NCI-H748 (cell line): ENCODE measurements around the gene VWA1.
"Not testable (repeated sequence)": the region's sequence is repeated elsewhere in the genome, so short reads cannot be mapped to it uniquely, and the experiment has no call there.

Experiments
- DNase-seq: peaks from one replicate; lab custom pipeline; 2025; ENCODE audit not compliant: unreplicated experiment; lab: John Stamatoyannopoulos, UW

The VWA1 gene

DNA sequence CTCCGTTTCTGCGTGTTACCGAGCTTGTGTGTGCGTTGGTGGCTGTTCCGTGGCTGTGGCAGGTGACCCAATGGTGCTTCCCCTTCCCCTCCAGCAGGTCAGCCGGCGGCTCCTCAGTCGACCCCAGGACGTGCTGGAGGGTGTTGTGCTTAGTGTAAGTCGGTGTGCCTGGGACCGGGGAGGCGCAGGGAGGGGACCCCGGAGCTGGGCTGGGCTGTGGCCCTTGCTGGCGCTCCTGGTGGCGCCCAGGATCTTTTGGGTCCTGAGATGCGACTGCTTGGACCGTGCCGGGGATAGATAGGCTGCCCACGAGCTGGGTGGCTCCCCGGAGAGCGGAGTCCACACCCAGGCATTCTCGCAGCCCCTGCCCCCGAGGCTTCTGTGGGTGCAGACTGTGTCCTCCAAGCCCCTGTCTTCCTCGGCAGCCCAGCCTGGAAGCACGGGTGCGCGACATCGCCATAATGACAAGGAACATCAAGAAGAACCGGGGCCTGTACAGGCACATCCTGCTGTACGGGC is 19.9 kb downstream of the VWA1 start:
- DNase-seq = no peak

DNA sequence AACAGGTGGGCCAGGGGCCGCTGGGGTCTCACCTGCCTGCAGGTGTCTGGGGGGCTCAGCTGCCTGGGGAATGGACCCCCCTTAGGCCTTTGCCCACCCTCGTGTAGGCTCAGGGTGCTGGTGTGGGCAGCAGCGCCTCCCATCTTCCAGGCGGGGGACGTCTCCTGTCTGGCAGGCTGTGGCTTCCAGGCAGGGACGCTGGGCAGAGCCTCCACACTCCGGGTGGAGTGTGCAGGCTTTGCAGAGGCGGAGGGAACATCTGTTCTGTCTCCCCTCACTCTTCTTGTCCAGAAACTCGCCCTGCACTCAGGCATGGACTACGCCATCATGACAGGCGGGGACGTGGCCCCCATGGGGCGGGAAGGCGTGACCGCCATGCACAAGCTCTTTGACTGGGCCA is 20.4 kb downstream of the VWA1 start:
- not testable (repeated sequence) for DNase-seq

DNA sequence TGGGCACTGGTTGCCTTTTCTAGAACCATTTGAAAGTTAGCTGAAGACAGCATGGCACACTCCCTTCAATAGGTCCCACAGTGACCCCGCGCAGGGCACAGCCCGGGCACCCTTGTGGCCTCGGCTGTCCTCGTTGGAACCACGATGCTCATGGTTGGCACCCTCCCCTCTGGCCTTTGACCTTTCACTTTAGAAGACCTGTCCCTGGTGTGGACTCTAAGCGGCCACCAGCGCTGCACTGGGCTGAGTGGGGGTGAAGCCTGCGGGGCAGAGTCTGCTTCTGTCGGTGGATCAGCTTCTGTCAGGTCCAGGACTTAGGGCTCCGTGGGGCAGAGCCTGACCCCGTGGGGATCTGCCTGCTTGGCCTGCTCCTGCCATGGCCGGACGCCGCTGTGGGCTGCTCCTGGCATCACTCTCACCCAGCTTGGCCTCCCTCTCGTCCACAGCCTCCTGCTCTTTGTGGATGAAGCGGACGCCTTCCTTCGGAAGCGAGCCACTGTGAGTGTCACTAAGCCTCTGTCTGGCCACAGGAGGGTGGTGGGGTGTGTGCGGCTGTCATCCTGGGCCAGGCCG is 21.3 kb downstream of the VWA1 start:
- not testable (repeated sequence) for DNase-seq

DNA sequence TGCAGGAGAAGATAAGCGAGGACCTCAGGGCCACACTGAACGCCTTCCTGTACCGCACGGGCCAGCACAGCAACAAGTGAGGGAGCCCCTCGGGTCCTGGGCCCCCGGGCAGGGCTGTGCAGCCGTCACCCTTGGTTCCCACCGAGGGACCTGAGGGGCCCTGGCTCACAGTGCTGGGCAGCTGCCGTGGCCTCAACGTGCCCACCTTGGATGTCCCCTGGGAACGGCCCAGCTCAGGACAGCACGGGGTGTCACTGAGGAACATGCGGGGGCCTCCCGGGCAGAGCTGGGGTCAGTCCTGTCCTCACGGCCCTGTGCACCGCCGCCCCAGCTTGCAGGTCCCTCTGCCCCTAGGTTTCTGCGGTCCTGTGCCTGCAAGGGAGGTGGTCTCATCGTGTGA is 23.7 kb downstream of the VWA1 start:
- not testable (repeated sequence) for DNase-seq

DNA sequence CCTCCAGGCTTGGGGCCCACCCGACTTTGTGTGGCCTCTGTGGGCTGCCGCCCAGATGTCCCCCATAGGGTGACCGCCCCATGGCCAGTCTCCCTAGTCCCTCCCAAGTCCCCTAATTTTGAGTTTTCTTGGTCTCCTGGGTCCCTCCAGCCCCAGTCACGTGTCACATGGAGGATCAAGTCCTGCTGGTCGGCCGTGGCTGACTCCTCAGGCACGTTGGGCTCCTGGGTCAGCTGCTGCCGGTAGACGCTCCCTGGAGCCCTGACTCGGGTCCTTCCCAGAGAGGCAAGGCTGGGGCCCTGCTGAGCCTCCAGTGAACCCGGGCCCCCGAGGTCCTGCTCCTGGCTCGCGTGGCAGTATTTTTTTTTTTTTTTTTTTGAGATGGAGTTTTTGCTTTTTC is 24.2 kb downstream of the VWA1 start:
- not testable (repeated sequence) for DNase-seq

DNA sequence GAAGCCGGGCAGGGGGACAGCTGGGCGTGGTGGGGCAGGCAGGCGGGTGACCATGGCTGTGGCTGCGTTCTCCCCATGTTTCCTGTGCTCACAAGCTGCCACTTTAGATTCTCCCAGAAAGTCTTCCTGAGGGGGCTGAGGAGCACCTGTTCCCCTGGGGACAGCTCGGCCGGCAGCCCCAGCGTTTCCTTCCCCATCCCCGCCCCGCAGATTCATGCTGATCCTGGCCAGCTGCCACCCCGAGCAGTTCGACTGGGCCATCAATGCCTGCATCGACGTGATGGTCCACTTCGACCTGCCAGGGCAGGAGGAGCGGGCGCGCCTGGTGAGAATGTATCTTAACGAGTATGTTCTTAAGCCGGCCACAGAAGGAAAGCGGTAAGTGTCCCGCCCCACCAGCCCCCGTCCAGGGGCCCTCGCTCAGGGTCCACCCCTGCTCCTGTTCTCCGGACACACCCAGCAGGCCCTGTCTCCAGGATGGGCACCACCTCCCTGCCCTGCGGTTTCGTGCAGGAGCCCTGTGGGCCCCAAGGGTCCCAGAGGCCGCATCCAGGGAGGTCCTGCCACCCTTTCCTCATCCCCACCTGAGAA is 25.1 kb downstream of the VWA1 start:
- no peak for DNase-seq

DNA sequence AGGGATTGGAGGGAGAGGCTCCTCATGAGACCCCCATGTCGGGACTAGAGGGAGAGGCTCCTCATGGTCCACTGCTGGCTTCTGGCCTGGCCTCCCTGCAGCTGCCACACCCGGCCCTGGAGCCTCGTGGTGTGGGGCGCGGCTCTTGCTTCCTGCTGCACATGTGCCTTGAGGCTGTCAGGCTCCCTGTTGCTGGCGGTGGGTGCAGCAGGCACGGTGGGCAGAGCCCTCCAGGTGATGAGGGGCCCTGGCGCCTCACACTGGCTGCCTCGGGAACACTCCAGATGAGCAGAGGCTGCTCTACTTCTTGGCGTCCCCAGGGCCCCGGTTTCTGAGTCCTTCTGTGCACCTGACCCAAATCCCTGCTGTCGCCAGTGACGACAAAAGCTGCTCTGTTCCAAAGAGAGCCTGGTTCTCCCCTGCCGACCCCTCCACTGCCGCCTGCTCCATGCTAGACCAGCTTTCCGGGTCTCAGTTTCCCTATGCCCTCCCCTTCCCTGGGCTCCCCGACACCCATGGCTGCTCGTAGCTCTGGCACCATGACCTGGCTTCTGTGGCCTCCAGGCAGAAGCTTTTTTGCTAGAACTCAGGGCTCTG is 26.3 kb downstream of the VWA1 start:
- DNase-seq = no peak

DNA sequence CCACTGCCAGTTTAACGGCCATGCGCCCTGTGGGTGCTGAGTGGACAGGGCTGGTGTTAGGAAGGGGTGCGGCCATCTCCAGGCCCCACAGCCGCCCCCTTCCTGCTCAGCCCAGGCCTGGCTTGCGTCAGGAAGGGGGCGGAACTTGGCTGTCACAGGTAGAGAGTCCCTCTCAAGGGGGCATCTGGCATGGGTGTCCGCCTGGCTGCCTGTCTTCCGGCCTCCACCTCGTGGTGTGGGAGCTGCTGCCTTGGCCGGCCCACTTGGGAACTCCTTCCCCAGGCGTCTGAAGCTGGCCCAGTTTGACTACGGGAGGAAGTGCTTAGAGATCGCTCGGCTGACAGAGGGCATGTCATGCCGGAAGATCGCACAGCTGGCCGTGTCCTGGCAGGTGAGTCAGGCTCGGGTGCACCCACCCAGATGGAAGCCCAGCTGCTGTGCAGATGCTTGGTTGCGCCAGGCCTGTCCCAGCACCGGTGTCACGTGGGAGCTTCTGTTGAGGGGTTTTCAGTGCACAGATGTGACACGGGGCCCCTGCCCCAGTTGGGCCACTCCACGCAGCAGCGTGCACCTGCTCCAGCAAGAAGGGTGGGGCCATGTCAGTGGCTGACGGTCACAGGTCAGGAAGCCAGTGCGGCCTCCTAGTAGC is 27.0 kb downstream of the VWA1 start:
- DNase-seq = no peak

DNA sequence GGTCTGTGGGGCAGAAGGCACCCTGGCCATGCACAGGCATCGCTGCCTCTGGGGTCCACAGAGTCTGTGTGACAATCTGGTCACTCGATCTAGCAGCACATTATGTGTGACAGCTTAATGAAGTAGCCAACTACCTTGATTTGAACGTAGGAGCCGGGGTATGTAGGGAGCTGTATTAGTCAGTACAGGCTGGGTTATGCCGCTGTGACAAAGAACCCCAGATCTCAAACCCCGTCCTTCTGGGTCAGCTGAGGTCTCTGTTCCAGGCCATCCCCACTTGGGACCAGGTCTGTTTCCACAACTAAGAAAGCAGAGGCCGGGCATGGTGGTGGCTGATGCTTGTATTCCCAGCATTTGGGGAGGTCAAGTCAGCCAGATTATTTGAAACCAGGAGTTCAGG is 27.8 kb downstream of the VWA1 start:
- DNase-seq = no peak

DNA sequence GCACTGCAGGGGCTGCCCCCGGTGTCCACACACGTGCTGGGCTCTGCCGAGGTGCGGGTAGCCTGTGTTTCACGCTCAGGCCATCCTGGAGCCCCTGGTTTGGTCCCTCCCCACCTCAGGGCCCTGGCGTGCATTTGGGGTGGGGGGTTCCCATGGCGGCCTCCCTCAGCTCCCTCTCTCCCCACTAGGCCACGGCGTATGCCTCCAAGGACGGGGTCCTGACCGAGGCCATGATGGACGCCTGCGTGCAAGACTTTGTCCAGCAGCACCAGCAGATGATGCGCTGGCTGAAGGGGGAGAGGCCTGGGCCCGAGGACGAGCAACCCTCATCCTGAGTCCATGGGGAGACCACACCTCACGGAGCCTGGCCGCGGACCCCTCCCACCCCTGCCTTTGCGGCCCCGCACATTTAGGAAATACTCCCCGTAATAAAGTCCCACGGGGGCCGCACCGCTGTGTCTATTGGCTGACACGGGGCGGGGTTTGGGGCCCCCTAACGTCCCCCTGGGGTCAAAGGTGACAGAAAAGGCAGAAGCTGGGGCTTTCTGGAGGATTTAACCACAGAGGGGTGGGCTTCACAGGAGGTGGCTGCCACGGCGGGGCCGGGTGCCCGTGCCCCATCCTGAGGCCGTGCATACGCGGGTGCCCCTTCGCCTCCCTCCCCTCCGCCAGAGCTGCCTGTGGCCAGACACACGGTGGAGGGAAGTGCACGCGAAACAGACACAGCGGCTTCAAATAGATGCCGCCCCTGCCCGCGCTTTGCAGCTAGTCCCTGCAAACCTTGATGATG is 32.9 kb downstream of the VWA1 start:
- not testable (repeated sequence) for DNase-seq

DNA sequence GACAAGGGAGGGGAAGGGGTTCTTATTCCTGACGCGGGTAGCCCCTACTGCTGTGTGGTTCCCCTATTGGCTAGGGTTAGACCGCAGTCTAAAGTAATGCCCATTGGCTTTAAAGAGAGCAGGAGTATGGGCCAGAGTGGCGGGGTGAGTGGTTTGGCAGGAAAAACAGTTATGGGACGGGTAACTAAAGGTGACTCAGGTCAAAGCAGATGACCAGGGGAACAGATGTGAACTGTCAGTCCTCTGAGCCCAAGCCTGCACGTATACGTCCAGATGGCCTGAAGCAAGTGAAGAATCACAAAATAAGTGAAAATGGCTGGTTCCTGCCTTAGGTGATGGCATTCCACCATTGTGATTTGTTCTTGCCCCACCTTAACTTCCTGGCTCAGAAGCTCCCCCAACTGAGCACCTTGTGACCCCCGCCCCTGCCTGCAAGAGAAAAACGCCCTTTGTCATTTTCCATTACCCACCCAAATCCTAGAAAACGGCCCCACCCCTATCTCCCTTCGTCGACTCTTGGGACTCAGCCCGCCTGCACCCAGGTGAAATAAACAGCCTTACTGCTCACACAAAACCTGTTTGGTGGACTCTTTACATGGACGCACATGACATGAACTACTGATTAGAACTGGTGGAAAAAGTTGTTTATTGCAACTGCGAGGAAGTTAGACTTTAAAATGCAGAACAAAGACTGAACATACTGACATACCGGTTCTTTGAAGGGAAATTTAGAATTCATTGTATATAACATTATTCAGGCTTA is 35.3 kb downstream of the VWA1 start:
- peak; percentile 25 for DNase-seq

DNA sequence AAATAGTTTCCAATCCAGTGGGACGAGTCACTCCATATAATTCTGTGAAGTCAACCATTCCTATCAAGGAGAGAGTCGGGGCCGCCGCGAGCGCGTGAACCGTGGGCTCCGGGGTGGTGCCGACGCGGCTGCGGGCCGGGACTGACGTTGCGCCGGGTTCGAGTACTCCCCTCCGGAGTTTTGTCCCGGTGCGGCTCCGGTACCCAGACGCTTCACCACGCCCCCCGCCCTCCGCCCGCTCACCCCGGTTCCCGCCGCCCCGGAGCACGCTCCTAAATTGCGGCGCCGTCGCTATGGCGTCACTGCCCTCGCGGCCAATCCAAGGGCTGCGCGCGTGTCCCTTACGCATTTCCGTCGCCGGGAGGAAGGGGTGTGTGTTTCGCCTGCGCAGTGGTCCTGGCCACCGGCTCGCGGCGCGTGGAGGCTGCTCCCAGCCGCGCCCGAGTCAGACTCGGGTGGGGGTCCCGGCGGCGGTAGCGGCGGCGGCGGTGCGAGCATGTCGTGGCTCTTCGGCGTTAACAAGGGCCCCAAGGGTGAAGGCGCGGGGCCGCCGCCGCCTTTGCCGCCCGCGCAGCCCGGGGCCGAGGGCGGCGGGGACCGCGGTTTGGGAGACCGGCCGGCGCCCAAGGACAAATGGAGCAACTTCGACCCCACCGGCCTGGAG is 36.0 kb downstream of the VWA1 start, which contains the start of gene ATAD3B:
TSS of gene ATAD3B (plus strand) at position 377 of the 664 bp plus-strand sequence. CDS start at position 497, 120 bp downstream.
- peak; percentile 90 for DNase-seq

DNA sequence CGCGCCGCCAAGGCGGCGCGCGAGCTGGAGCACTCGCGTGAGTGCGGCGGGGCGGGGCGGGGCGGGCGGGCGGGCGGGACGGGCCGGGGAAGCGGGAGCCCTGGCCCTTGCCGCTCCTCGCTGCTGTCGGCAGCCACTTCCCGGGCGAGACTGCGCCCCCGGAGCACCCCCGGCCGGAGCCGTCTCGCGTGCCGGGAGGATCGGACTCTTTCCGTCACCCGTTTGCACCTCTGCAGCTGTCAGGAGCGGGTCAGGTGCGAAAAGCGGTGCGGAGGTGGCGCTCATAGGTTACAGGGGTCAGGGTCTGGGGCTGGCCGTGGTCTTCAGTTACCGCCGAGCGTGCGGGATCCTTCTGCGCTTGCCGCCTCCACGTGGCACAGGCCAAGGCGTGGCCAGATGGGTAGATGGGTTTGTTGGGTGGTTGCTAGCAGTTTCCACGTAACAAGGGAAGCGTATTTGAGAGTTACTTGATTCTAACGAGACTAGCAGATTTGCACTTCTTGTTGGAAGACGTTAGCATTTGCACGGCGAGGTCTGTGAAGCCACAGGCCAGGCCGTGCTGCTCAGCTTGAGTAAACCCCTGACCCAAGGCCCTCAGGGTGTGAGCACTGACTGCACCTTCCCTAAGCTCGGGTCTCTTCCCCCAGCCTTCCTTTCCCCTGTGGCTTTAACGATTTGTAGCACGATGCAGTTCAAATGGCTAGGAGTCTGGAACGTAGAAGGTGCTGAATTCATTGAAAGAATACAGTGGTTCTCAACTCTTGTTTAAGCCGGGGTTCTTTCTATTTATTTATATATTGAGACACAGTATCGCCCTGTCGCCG is 36.8 kb downstream of the VWA1 start:
- DNase-seq = not testable (repeated sequence)

DNA sequence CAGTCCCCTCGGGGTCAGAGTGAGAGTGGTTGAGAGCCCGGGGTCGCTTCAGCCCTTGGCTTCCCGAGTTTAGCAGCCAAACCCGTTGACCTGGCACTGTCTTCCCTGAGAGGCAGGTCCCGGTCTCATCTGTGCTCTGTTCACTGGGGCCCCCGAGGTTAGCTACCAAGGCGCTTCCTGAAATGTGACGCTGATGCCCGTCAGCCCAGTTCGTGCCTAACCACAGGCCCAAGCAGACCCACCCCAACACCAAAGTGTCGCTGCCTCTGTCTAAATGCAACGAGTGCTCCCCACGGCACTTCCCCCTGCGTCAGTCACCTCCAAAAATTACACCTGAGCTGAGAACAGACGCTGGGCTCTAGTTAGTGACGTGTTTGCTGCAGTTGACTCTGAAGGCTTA is 40.5 kb downstream of the VWA1 start:
- DNase-seq = not testable (repeated sequence)

DNA sequence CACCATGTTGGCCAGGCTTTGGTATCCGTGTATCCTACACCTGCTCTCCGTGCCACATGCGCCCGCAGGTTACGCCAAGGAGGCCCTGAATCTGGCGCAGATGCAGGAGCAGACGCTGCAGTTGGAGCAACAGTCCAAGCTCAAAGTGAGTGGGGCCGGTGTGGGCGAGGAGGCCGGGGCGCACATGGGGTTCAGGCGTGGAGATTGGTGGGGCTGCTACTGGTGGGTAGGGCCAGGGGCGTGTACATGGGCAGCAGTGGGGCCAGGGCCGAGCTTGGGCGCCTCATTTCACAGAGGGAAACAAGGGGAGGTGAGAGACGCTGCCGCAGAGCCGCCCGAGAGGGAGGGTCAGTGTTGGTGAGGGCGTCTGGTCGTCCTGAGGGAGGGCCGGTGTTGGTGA is 41.7 kb downstream of the VWA1 start:
- no peak for DNase-seq

DNA sequence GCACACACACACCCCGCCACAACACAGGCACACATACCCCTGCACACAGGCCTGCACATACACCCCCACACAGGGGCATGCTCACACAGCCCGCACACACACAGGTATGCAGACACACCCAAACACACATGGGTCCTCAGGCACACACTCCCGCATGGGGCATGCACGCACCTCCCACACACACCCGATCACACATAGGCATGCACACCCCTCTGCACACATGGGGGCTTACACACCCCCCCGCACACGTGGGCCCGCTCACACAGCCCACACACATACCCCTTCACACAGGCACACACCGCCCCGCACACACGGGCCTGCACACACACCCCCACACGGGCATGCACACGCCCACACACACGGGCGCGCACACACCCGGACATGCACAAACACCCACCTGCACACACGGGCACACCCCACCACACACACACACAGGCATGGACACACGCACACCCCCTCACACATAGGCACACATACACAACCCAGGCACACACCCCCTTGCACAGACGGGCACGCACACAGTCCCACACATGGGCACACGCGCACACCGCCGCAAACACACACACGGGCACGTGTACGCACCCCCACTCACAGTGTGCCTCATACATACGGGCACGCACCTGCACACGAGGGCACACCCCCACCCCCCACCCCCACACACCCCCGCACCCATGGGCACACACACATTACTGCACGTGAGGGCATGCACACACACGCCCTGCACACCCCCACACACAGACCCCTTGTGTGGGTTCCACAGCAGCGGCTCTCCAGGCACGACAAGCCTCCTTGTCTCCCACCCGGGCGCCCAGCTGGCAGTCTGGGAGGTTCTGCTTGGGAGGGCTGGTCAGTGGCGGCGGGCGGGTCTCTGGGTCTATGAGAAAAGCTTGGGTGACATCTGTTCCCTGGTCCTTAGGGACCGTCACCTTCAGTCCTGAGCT is 44.3 kb downstream of the VWA1 start:
- no peak for DNase-seq

DNA sequence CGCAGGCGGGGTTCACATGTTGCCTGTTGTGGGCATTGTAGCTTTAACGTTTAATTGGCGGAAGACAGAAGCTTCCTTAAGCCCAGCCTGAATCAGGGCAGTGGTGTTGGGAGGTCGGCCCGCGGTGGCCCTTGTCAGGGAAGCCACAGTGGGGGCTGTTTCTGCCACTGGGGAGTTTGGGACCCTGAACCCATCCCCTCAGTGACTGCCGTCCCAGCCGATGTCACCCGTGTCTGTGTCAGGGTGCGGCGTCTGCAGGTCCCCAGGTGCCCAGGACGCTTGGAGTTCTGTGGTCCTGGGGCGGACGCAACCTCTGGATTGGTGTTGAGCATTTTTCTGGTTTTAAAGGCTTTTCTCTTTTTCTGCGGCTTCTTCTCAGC is 45.0 kb downstream of the VWA1 start:
- not testable (repeated sequence) for DNase-seq

DNA sequence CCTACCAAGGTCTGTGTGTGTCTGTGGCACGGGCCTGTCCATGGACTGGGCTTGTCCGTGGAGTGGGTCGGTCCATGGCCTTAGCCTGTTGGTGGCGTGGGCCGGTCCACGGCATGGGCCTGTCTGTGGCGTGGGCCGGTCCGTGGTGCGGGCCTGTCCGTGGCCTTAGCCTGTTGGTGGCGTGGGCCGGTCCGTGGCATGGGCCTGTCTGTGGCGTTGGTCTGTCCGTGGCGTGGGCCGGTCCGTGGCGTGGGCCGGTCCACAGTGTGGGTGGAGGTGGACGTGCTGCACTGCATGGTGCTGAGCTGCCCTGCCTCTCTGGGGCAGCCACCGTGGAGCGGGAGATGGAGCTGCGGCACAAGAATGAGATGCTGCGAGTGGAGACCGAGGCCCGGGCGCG is 46.3 kb downstream of the VWA1 start:
- DNase-seq = not testable (repeated sequence)
